A549 treated with AZD2906 at 1 μM for 4 hours (cell line): Measurements from ENCODE around the gene DDHD1. TPM values are rescaled to one million over a fixed set of nuclear protein-coding genes. Genes with fewer than 3 reads are reported as not detected.

Experiments used
- total RNA-seq: library from RNA; stranded (reverse); fragments of 200-300 nt; extraction: Qiagen RNA extraction; gene quantifications from 5 replicates; pipeline ENCODE4 v1.2.3, GENCODE V29; 2022

Gene DDHD1
- 5.4 to 6.7 TPM (median 6.3 TPM) in 5 replicates for total RNA-seq

GRCh38 chr14:53152887-53153701, at the start of gene DDHD1:
TSS of gene DDHD1 (minus strand) at chr14:53153323. CDS start at chr14:53153098, 225 bp downstream.

Other genes with a start within 250 kb of the DDHD1 start
- 37.4 to 52.2 TPM (median 45.1 TPM) in 5 replicates for gene FERMT2, start 202.3 kb downstream of the DDHD1 start, total RNA-seq